Thoracic aorta (tissue), 2 donors: ENCODE measurements around the gene UBR4. TPM values are rescaled to one million over a fixed set of nuclear protein-coding genes. Genes with fewer than 3 reads are reported as not detected.

Source experiments
- ATAC-seq: fragments of 150-250 bp; one replicate; pipeline ENCODE4 v1.8.0; 2017; ENCODE audit warnings: low read depth; ENCODE audit not compliant: insufficient number of reproducible peaks, low FRiP score
- DNase-seq: peaks from one replicate; pipeline ENCODE4 v3.0.0-alpha.2; 2020; ENCODE audit warnings: low spot score
- H3K27ac ChIP-seq, 2 donors: fragments of 200-600 bp; sonication (generic); 1 replicate in 1 of 2; 2 replicates in 1 of 2; pipeline ENCODE4 v1.5.1; 2016; ENCODE audit warnings: mild to moderate bottlenecking in 2 of 2, moderate library complexity in 2 of 2
- H3K27me3 ChIP-seq: fragments of 200-600 bp; sonication (generic); replicated peaks from 2 replicates; pipeline ENCODE4 v1.6.0; 2016; ENCODE audit warnings: mild to moderate bottlenecking; ENCODE audit not compliant: insufficient read depth
- H3K36me3 ChIP-seq: fragments of 200-600 bp; sonication (generic); one replicate; pipeline ENCODE4 v1.5.1; 2016
- H3K4me1 ChIP-seq, 2 donors: fragments of 200-600 bp; sonication (generic); 1 replicate in 1 of 2; 2 replicates in 1 of 2; pipeline versions ENCODE4 v1.5.1 to v1.6.0; 2016; ENCODE audit warnings: low read depth in 2 of 2, mild to moderate bottlenecking in 1 of 2; ENCODE audit not compliant: control insufficient read depth in 1 of 2
- H3K4me3 ChIP-seq: fragments of 200-600 bp; sonication (generic); 2 replicates; pipeline ENCODE4 v1.5.1; 2016; ENCODE audit warnings: mild to moderate bottlenecking
- H3K9me3 ChIP-seq: fragments of 200-600 bp; sonication (generic); 2 replicates; pipeline ENCODE4 v1.5.1; 2016
- CTCF ChIP-seq: fragments of 200-600 bp; sonication (generic); IDR thresholded peaks from one replicate; pipeline ENCODE4 v1.5.1; 2019; ENCODE audit warnings: antibody characterized with exemption
- total RNA-seq, 2 donors: library from RNA; depleted of rRNA; stranded (reverse); fragments of >200 nt; gene quantifications; one replicate each; pipeline versions ENCODE4 v1.1.0 to v1.2.3, GENCODE V29; 2016

Gene UBR4
- total RNA-seq, 2 donors from 2014 or later: 231 to 266 TPM

- Histone ChIP-seq H3K27ac (no peak overlapping the region), H3K36me3 (no peaks in the 10 kb centered on the region), H3K27me3 (no peaks in the 10 kb centered on the region), H3K4me1 (peaks cover 0 to 22% of the 10 kb centered on the region in 2 donors), H3K4me3 (no peak overlapping the region), H3K9me3 (no peaks in the 10 kb centered on the region)
- ATAC-seq (no peak), DNase-seq (no peak)
- TF ChIP-seq CTCF: no peak
Measured at GRCh38 chr1:19064906-19065450, 145.1 kb downstream of the UBR4 start.

- TF ChIP-seq CTCF: no peak
- Histone ChIP-seq H3K36me3 (no peaks in the 10 kb centered on the region), H3K4me3 (no peak overlapping the region), H3K9me3 (no peaks in the 10 kb centered on the region), H3K4me1 (peaks cover 0 to 21% of the 10 kb centered on the region in 2 donors), H3K27me3 (no peaks in the 10 kb centered on the region), H3K27ac (no peak overlapping the region)
- ATAC-seq: no peak
- DNase-seq: no peak
Measured at GRCh38 chr1:19063122-19063521, 146.9 kb downstream of the UBR4 start.

GRCh38 chr1:19062258-19063029, 147.6 kb downstream of the UBR4 start:
- Histone ChIP-seq H3K9me3 (no peaks in the 10 kb centered on the region), H3K27ac (no peak overlapping the region), H3K4me3 (no peak overlapping the region), H3K27me3 (no peaks in the 10 kb centered on the region), H3K36me3 (no peaks in the 10 kb centered on the region), H3K4me1 (peaks cover 0 to 14% of the 10 kb centered on the region in 2 donors)
- ATAC-seq: no peak
- DNase-seq: no peak
- TF ChIP-seq CTCF: no peak

- ATAC-seq (no peak), DNase-seq (no peak)
- Histone ChIP-seq H3K4me1 (peaks cover 0 to 8% of the 10 kb centered on the region in 2 donors), H3K36me3 (no peaks in the 10 kb centered on the region), H3K27me3 (no peaks in the 10 kb centered on the region), H3K9me3 (no peaks in the 10 kb centered on the region), H3K4me3 (no peak overlapping the region), H3K27ac (no peak overlapping the region)
- no peak for TF ChIP-seq CTCF
Measured at GRCh38 chr1:19061798-19062197, 148.3 kb downstream of the UBR4 start.

GRCh38 chr1:19061343-19061742, 148.7 kb downstream of the UBR4 start:
- TF ChIP-seq CTCF: no peak
- H3K4me1 ChIP-seq: peaks cover 0 to 3% of the 10 kb centered on the region in 2 donors

More at GRCh38 chr1:19061343-19061742, 148.7 kb downstream of the UBR4 start:
- H3K36me3 ChIP-seq: no peaks in the 10 kb centered on the region
- H3K4me3 ChIP-seq: no peak overlapping the region
- DNase-seq: no peak
- H3K9me3 ChIP-seq: no peaks in the 10 kb centered on the region
- H3K27ac ChIP-seq: no peak overlapping the region
- no peak for ATAC-seq
- no peaks in the 10 kb centered on the region for H3K27me3 ChIP-seq
